Cardiac fibroblast (primary cell): ENCODE results near the gene B3GNT8.

Experiments
- DNase-seq, 2 donors: peaks; one replicate each; pipeline versions ENCODE4 v3.0.0 to v3.0.0-alpha.2; 2010; ENCODE audit warnings: low read depth in 2 of 2
- H3K4me3 ChIP-seq, 2 donors: replicated peaks in 1 of 2; 1 replicate in 1 of 2; 2 replicates in 1 of 2; pipeline ENCODE4 v1.5.1; 2011; ENCODE audit warnings: low read depth in 2 of 2, low read length in 2 of 2, mild to moderate bottlenecking in 2 of 2, moderate library complexity in 1 of 2
- CTCF ChIP-seq: IDR thresholded peaks from one replicate; pipeline ENCODE4 v1.5.1; 2011; ENCODE audit warnings: low read depth, mild to moderate bottlenecking, low read length, inconsistent platforms

The B3GNT8 gene

GRCh38 chr19:41426116-41426841 lies 895 bp downstream of the B3GNT8 start:
- peak overlapping the region; percentile 38 to 53 for H3K4me3 ChIP-seq
- TF ChIP-seq CTCF, result no peak

GRCh38 chr19:41425174-41426115 lies 1.7 kb downstream of the B3GNT8 start:
- no peak overlapping the region for H3K4me3 ChIP-seq
- no peak for TF ChIP-seq CTCF

More at GRCh38 chr19:41426116-41426841, 895 bp downstream of the B3GNT8 start:
- no peak for DNase-seq

GRCh38 chr19:41424335-41425173 lies 2.6 kb downstream of the B3GNT8 start:
- TF ChIP-seq CTCF, result no peak
- H3K4me3 ChIP-seq, result no peak overlapping the region
- DNase-seq, result no peak

More at GRCh38 chr19:41425174-41426115, 1.7 kb downstream of the B3GNT8 start:
- no peak for DNase-seq

GRCh38 chr19:41422955-41423354 lies 4.2 kb downstream of the B3GNT8 start:
- no peak overlapping the region for H3K4me3 ChIP-seq
- TF ChIP-seq CTCF, result no peak
- DNase-seq, result no peak

GRCh38 chr19:41422456-41422855 lies 4.7 kb downstream of the B3GNT8 start:
- no peak overlapping the region for H3K4me3 ChIP-seq
- TF ChIP-seq CTCF, result no peak
- DNase-seq, result no peak

- no peak for TF ChIP-seq CTCF
- H3K4me3 ChIP-seq, result no peak overlapping the region
Measured at GRCh38 chr19:41421973-41422372, 5.2 kb downstream of the B3GNT8 start.

More at GRCh38 chr19:41421973-41422372, 5.2 kb downstream of the B3GNT8 start:
- DNase-seq, result no peak
